ENCODE measurements around the gene KLHDC7B. TPM values are rescaled to one million over a fixed set of nuclear protein-coding genes. Genes with fewer than 3 reads are reported as not detected.
A peak's percentile ranks its signal among the peaks of the same experiment; 100 is the strongest.

KLHDC7B gene
- total and polyA plus RNA-seq, 10 of the 15 experiments (the other 5 are each of a cell fraction or from before 2014, with no cell fraction given) = 0.05 to 2.2 (median 0.93) TPM; not detected in 2

- peak; percentile 52 for TF ChIP-seq E2F8 (IDR thresholded peaks at IDR 0.05; ENCODE audit: low read depth, partially characterized antibody)
- TF ChIP-seq GATAD2B (conservative IDR thresholded peaks at IDR 0.05; ENCODE audit: low read depth) = peak; percentile 73
- TF ChIP-seq SKIL (IDR thresholded peaks at IDR 0.05; ENCODE audit: low read depth, poor library complexity, severe bottlenecking) = peak; percentile 22
- no peak for TF ChIP-seq BCL11A (IDR thresholded peaks at IDR 0.05; ENCODE audit: low read depth, low read length)
- peak; percentile 62 for TF ChIP-seq NBN (IDR thresholded peaks at IDR 0.05)
- no peak for TF ChIP-seq ZSCAN29 (IDR thresholded peaks at IDR 0.05)
- peak; percentile 43; the same call in 1 of the 2 replicates for TF ChIP-seq CBFB (IDR thresholded peaks at IDR 0.05; ENCODE audit: low read depth)
- peak; percentile 23; the same call in 1 of the 2 replicates for TF ChIP-seq LARP7 (IDR thresholded peaks at IDR 0.05)
- no peak for TF ChIP-seq GABPA (IDR thresholded peaks at IDR 0.05; ENCODE audit: low read depth)
- no peak for TF ChIP-seq ZNF24 (IDR thresholded peaks at IDR 0.05)
- TF ChIP-seq SMC3 (IDR thresholded peaks at IDR 0.05; ENCODE audit: borderline replicate concordance, low read length) = no peak
- peak; percentile 93 for TF ChIP-seq MLLT1 (IDR thresholded peaks at IDR 0.05)
- TF ChIP-seq DPF2 (IDR thresholded peaks at IDR 0.05) = no peak; the same call in 1 of the 2 replicates
- TF ChIP-seq, protein P1, sequence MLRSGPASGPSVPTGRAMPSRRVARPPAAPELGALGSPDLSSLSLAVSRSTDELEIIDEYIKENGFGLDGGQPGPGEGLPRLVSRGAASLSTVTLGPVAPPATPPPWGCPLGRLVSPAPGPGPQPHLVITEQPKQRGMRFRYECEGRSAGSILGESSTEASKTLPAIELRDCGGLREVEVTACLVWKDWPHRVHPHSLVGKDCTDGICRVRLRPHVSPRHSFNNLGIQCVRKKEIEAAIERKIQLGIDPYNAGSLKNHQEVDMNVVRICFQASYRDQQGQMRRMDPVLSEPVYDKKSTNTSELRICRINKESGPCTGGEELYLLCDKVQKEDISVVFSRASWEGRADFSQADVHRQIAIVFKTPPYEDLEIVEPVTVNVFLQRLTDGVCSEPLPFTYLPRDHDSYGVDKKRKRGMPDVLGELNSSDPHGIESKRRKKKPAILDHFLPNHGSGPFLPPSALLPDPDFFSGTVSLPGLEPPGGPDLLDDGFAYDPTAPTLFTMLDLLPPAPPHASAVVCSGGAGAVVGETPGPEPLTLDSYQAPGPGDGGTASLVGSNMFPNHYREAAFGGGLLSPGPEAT (IDR thresholded peaks at IDR 0.05; ENCODE audit: low read depth) = peak; percentile 56; the same call in 1 of the 2 replicates
- TF ChIP-seq RAD51 (IDR thresholded peaks at IDR 0.05) = no peak
- no peak for TF ChIP-seq SUPT20H (IDR thresholded peaks at IDR 0.05; ENCODE audit: borderline replicate concordance, control insufficient read depth, low read depth, low read length)
- TF ChIP-seq SMARCA5 (IDR thresholded peaks at IDR 0.05) = no peak; the same call in 1 of the 2 replicates
- no peak for TF ChIP-seq PRDM15 (CRISPR knock-in tag; IDR thresholded peaks at IDR 0.05)
- TF ChIP-seq IKZF2 (IDR thresholded peaks at IDR 0.05) = peak; percentile 55 to 65; a peak in 3 of 4 replicates
Measured at GRCh38 chr22:50530877-50531545, 14.7 kb upstream of the KLHDC7B start (continued).

Data from GM12878 (cell line).